Activated T-helper 2 cell treated with anti-CD3 and anti-CD28 coated beads, Interferon-gamma antibody, Interleukin-2, Interleukin-4, amounts not matched to agents 10 μg/mL and 5 μg/mL and 100 μg/mL, durations not matched to agents 14 hours and 24 hours and 36 hours (primary cell): ENCODE results near the gene ZNF333. TPM values are rescaled to one million over a fixed set of nuclear protein-coding genes. Genes with fewer than 3 reads are reported as not detected.

Source experiments
- DNase-seq: peaks from one replicate; pipeline ENCODE4 v3.0.0; 2021; ENCODE audit warnings: low spot score
- H3K27ac Mint-ChIP-seq: one replicate; pipeline ENCODE4 v1.8.0; 2021; ENCODE audit warnings: mixed read lengths
- H3K27me3 Mint-ChIP-seq: one replicate; pipeline ENCODE4 v1.8.0; 2021; ENCODE audit warnings: low read depth, mixed read lengths
- H3K36me3 Mint-ChIP-seq: one replicate; pipeline ENCODE4 v1.8.0; 2021; ENCODE audit warnings: low read depth, mixed read lengths
- H3K4me1 Mint-ChIP-seq: one replicate; pipeline ENCODE4 v1.8.0; 2021; ENCODE audit warnings: low read depth, mixed read lengths
- H3K4me3 Mint-ChIP-seq: one replicate; pipeline ENCODE4 v1.8.0; 2021; ENCODE audit warnings: low read depth, mild to moderate bottlenecking, moderate library complexity, mixed read lengths
- H3K9me3 Mint-ChIP-seq: one replicate; pipeline ENCODE4 v1.8.0; 2021; ENCODE audit warnings: mixed read lengths
- intact Hi-C: fragments of 100-400 bp; cut with micrococcal nuclease; formaldehyde crosslinking; loops from one replicate; pipeline ENCODE4 v1.15.1; 2023
- total RNA-seq: library from RNA; stranded (reverse); gene quantifications from 2 replicates; pipeline ENCODE4 v1.2.3, GENCODE V29; 2022

Gene ZNF333
- total RNA-seq, 1 donor from 2014 or later, result 13.0 TPM

GRCh38 chr19:14674764-14675163 is 15.1 kb upstream of the ZNF333 start, which contains the start of gene ADGRE3:
TSS of gene ADGRE3 (minus strand) at chr19:14674844. CDS start at chr19:14674770, 74 bp downstream.
- Mint-ChIP-seq H3K27ac (no peak within 1 kb of the TSS), H3K36me3 (no peaks in the 10 kb centered on the region), H3K9me3 (no peaks in the 10 kb centered on the region), H3K27me3 (peaks cover 8% of the 10 kb centered on the region), H3K4me1 (no peaks in the 10 kb centered on the region), H3K4me3 (no peak within 1 kb of the TSS)
- intact Hi-C loops, result no loop called here
- no peak for DNase-seq

- H3K4me3 Mint-ChIP-seq, result no peak overlapping the region
- H3K9me3 Mint-ChIP-seq, result no peaks in the 10 kb centered on the region
- intact Hi-C loops, result no loop called here
- no peaks in the 10 kb centered on the region for H3K36me3 Mint-ChIP-seq
- no peak overlapping the region for H3K27ac Mint-ChIP-seq
- H3K4me1 Mint-ChIP-seq, result no peaks in the 10 kb centered on the region
- H3K27me3 Mint-ChIP-seq, result peaks cover 8% of the 10 kb centered on the region
- DNase-seq, result no peak
These were observed 13.1 kb upstream of the ZNF333 start for GRCh38 chr19:14676762-14677161.

- no peaks in the 10 kb centered on the region for H3K4me1 Mint-ChIP-seq
- H3K27ac Mint-ChIP-seq, result no peak overlapping the region
- no peak for DNase-seq
- intact Hi-C loops, result no loop called here
- H3K4me3 Mint-ChIP-seq, result no peak overlapping the region
- no peaks in the 10 kb centered on the region for H3K36me3 Mint-ChIP-seq
- peaks cover 8% of the 10 kb centered on the region for H3K27me3 Mint-ChIP-seq
- no peaks in the 10 kb centered on the region for H3K9me3 Mint-ChIP-seq
These were observed 12.4 kb upstream of the ZNF333 start for GRCh38 chr19:14677464-14677863.

- Mint-ChIP-seq H3K4me1 (no peaks in the 10 kb centered on the region), H3K27ac (no peak overlapping the region), H3K4me3 (no peak overlapping the region), H3K27me3 (peaks cover 6% of the 10 kb centered on the region), H3K36me3 (no peaks in the 10 kb centered on the region), H3K9me3 (no peaks in the 10 kb centered on the region)
- DNase-seq, result no peak
- intact Hi-C loops, result no loop called here
These were observed 11.6 kb upstream of the ZNF333 start for GRCh38 chr19:14678199-14678598.

- Mint-ChIP-seq H3K4me3 (no peak overlapping the region), H3K27ac (no peak overlapping the region), H3K36me3 (no peaks in the 10 kb centered on the region), H3K9me3 (no peaks in the 10 kb centered on the region), H3K4me1 (no peaks in the 10 kb centered on the region), H3K27me3 (no peaks in the 10 kb centered on the region)
- DNase-seq, result no peak
- intact Hi-C loops, result no loop called here
These were observed 7.8 kb upstream of the ZNF333 start for GRCh38 chr19:14682084-14682483.

GRCh38 chr19:14683439-14683838 is 6.4 kb upstream of the ZNF333 start:
- DNase-seq, result no peak
- intact Hi-C loops, result no loop called here
- H3K27me3 Mint-ChIP-seq, result no peaks in the 10 kb centered on the region
- H3K27ac Mint-ChIP-seq, result no peak overlapping the region
- H3K4me3 Mint-ChIP-seq, result no peak overlapping the region
- H3K36me3 Mint-ChIP-seq, result no peaks in the 10 kb centered on the region
- no peaks in the 10 kb centered on the region for H3K9me3 Mint-ChIP-seq
- H3K4me1 Mint-ChIP-seq, result no peaks in the 10 kb centered on the region

- Mint-ChIP-seq H3K9me3 (no peaks in the 10 kb centered on the region), H3K4me1 (peaks cover 11% of the 10 kb centered on the region), H3K36me3 (no peaks in the 10 kb centered on the region), H3K27ac (no peak overlapping the region), H3K27me3 (no peaks in the 10 kb centered on the region), H3K4me3 (no peak overlapping the region)
- no peak for DNase-seq
- intact Hi-C loops, result loop anchor here (1.0 kb wide), 1 partner anchor 112 kb away; no protein-coding TSS in a partner anchor
These were observed 3.4 kb upstream of the ZNF333 start for GRCh38 chr19:14686411-14686810.

GRCh38 chr19:14694641-14695266 is 4.9 kb downstream of the ZNF333 start:
- intact Hi-C loops, result no loop called here
- no peaks in the 10 kb centered on the region for H3K27me3 Mint-ChIP-seq
- no peaks in the 10 kb centered on the region for H3K9me3 Mint-ChIP-seq
- peaks cover 5% of the 10 kb centered on the region for H3K4me1 Mint-ChIP-seq
- DNase-seq, result no peak
- H3K36me3 Mint-ChIP-seq, result peaks cover 26% of the 10 kb centered on the region
- H3K4me3 Mint-ChIP-seq, result no peak overlapping the region
- no peak overlapping the region for H3K27ac Mint-ChIP-seq

GRCh38 chr19:14695471-14695870 is 5.6 kb downstream of the ZNF333 start:
- Mint-ChIP-seq H3K4me1 (peaks cover 4% of the 10 kb centered on the region), H3K27ac (no peak overlapping the region), H3K9me3 (no peaks in the 10 kb centered on the region), H3K4me3 (no peak overlapping the region), H3K27me3 (no peaks in the 10 kb centered on the region), H3K36me3 (peaks cover 33% of the 10 kb centered on the region)
- DNase-seq, result no peak
- intact Hi-C loops, result no loop called here

- intact Hi-C loops, result no loop called here
- no peak for DNase-seq
- H3K27ac Mint-ChIP-seq, result no peak overlapping the region
- H3K4me3 Mint-ChIP-seq, result no peak overlapping the region
- H3K36me3 Mint-ChIP-seq, result peaks cover 68% of the 10 kb centered on the region
- peaks cover 16% of the 10 kb centered on the region for H3K9me3 Mint-ChIP-seq
- H3K27me3 Mint-ChIP-seq, result no peaks in the 10 kb centered on the region
- no peaks in the 10 kb centered on the region for H3K4me1 Mint-ChIP-seq
These were observed 9.8 kb downstream of the ZNF333 start for GRCh38 chr19:14699641-14700040.

GRCh38 chr19:14700711-14701375 is 11.0 kb downstream of the ZNF333 start:
- no peak for DNase-seq
- H3K9me3 Mint-ChIP-seq, result peaks cover 16% of the 10 kb centered on the region
- intact Hi-C loops, result no loop called here
- H3K36me3 Mint-ChIP-seq, result peaks cover 73% of the 10 kb centered on the region
- no peaks in the 10 kb centered on the region for H3K4me1 Mint-ChIP-seq
- no peak overlapping the region for H3K4me3 Mint-ChIP-seq
- no peak overlapping the region for H3K27ac Mint-ChIP-seq
- H3K27me3 Mint-ChIP-seq, result no peaks in the 10 kb centered on the region

- H3K27ac Mint-ChIP-seq, result no peak overlapping the region
- H3K36me3 Mint-ChIP-seq, result peaks cover 84% of the 10 kb centered on the region
- intact Hi-C loops, result no loop called here
- peaks cover 19% of the 10 kb centered on the region for H3K9me3 Mint-ChIP-seq
- no peak for DNase-seq
- H3K27me3 Mint-ChIP-seq, result no peaks in the 10 kb centered on the region
- no peak overlapping the region for H3K4me3 Mint-ChIP-seq
- H3K4me1 Mint-ChIP-seq, result no peaks in the 10 kb centered on the region
These were observed 14.0 kb downstream of the ZNF333 start for GRCh38 chr19:14703833-14704232.

GRCh38 chr19:14704450-14704849 is 14.6 kb downstream of the ZNF333 start:
- Mint-ChIP-seq H3K27ac (no peak overlapping the region), H3K27me3 (no peaks in the 10 kb centered on the region), H3K4me1 (no peaks in the 10 kb centered on the region), H3K36me3 (peaks cover 85% of the 10 kb centered on the region), H3K4me3 (no peak overlapping the region), H3K9me3 (peaks cover 23% of the 10 kb centered on the region)
- no peak for DNase-seq
- intact Hi-C loops, result no loop called here
